Measurements from ENCODE around the gene TRIM31. TPM values are rescaled to one million over a fixed set of nuclear protein-coding genes. Genes with fewer than 3 reads are reported as not detected.

The TRIM31 gene
- total RNA-seq, 2 experiments from 2014 or later = not detected

- ATAC-seq (ENCODE audit: poor library complexity) = peak; percentile 64
- Mint-ChIP-seq H3K4me1 (ENCODE audit: low read depth) (peaks cover 53% of the 10 kb centered on the region), H3K9me3 (no peaks in the 10 kb centered on the region), H3K4me3 (peak overlapping the region; percentile 7), H3K27me3 (peaks cover 70% of the 10 kb centered on the region), H3K27ac (no peak overlapping the region), H3K36me3 (ENCODE audit: low read depth) (no peaks in the 10 kb centered on the region)
- TF ChIP-seq CTCF (IDR thresholded peaks at IDR 0.05) = no peak
- peak in 4 of 14 experiments; percentile 18 to 52 (median 39) for DNase-seq
- intact Hi-C loops (cut with DNase I, micrococcal nuclease) = loop anchor here in 1 of 2 experiments (2.0 kb wide), 1 partner anchor 21 kb away; no protein-coding TSS in a partner anchor
- H3K27me3 ChIP-seq (ENCODE audit: control insufficient read depth in 1 of 2, insufficient read depth in 2 of 2, low read length in 2 of 2) = peaks cover 11 to 25% of the 10 kb centered on the region in 2 experiments
- CTCF ChIA-PET = interaction anchor here (2.9 kb wide), 1 partner anchor 32 kb away, joined by 12 read pairs; no protein-coding TSS in a partner anchor
- POLR2A ChIA-PET = no interaction called here
- H3K27ac ChIP-seq (ENCODE audit: low read depth in 1 of 2, low read length in 2 of 2) = no peak overlapping the region
- peaks cover 42% of the 10 kb centered on the region for H3K4me1 ChIP-seq (ENCODE audit: insufficient read depth, low read length)
- H3K36me3 ChIP-seq (ENCODE audit: insufficient read depth, low read length) = no peaks in the 10 kb centered on the region
- no peak overlapping the region for H3K4me3 ChIP-seq (ENCODE audit: low read length)
- no peaks in the 10 kb centered on the region for H3K9me3 ChIP-seq (ENCODE audit: control insufficient read depth in 1 of 2, insufficient read depth in 1 of 2, low read length in 2 of 2)
Measured at GRCh38 chr6:30097902-30098768, 14.8 kb downstream of the TRIM31 start.

GRCh38 chr6:30096829-30097228 lies 16.1 kb downstream of the TRIM31 start:
- Mint-ChIP-seq H3K4me1 (ENCODE audit: low read depth) (peaks cover 42% of the 10 kb centered on the region), H3K36me3 (ENCODE audit: low read depth) (no peaks in the 10 kb centered on the region), H3K27me3 (peaks cover 80% of the 10 kb centered on the region), H3K9me3 (no peaks in the 10 kb centered on the region), H3K27ac (no peak overlapping the region), H3K4me3 (no peak overlapping the region)
- intact Hi-C loops (cut with DNase I, micrococcal nuclease) = loop anchor here in 1 of 2 experiments (2.0 kb wide), 1 partner anchor 20 kb away; no protein-coding TSS in a partner anchor
- Histone ChIP-seq H3K4me3 (ENCODE audit: low read length) (no peak overlapping the region), H3K27me3 (ENCODE audit: control insufficient read depth in 1 of 2, insufficient read depth in 2 of 2, low read length in 2 of 2) (peaks cover 20 to 29% of the 10 kb centered on the region in 2 experiments), H3K36me3 (ENCODE audit: insufficient read depth, low read length) (no peaks in the 10 kb centered on the region), H3K27ac (ENCODE audit: low read depth in 1 of 2, low read length in 2 of 2) (no peak overlapping the region), H3K4me1 (ENCODE audit: insufficient read depth, low read length) (peaks cover 29% of the 10 kb centered on the region), H3K9me3 (ENCODE audit: control insufficient read depth in 1 of 2, insufficient read depth in 1 of 2, low read length in 2 of 2) (no peaks in the 10 kb centered on the region)
- ChIA-PET POLR2A (no interaction called here), CTCF (interaction anchor here (2.9 kb wide), 1 partner anchor 34 kb away, joined by 12 read pairs; no protein-coding TSS in a partner anchor)
- no peak for ATAC-seq (ENCODE audit: poor library complexity)
- TF ChIP-seq CTCF (IDR thresholded peaks at IDR 0.05) = no peak
- DNase-seq = no peak

GRCh38 chr6:30093951-30094661 lies 18.8 kb downstream of the TRIM31 start:
- TF ChIP-seq CTCF (IDR thresholded peaks at IDR 0.05) = no peak
- Mint-ChIP-seq H3K4me3 (no peak overlapping the region), H3K9me3 (no peaks in the 10 kb centered on the region), H3K36me3 (ENCODE audit: low read depth) (no peaks in the 10 kb centered on the region), H3K27ac (no peak overlapping the region), H3K4me1 (ENCODE audit: low read depth) (peaks cover 18% of the 10 kb centered on the region), H3K27me3 (peaks cover 86% of the 10 kb centered on the region)
- ChIA-PET POLR2A (interaction anchor here (0.6 kb wide), 1 partner anchor 65 kb away, joined by 3 read pairs; no protein-coding TSS in a partner anchor), CTCF (interaction anchor here (0.6 to 1.3 kb wide), 3 partner anchors 9 to 37 kb away, joined by 3 to 6 read pairs (median 5); no protein-coding TSS in a partner anchor)
- Histone ChIP-seq H3K4me3 (ENCODE audit: low read length) (no peak overlapping the region), H3K9me3 (ENCODE audit: control insufficient read depth in 1 of 2, insufficient read depth in 1 of 2, low read length in 2 of 2) (no peaks in the 10 kb centered on the region), H3K36me3 (ENCODE audit: insufficient read depth, low read length) (no peaks in the 10 kb centered on the region), H3K4me1 (ENCODE audit: insufficient read depth, low read length) (peaks cover 10% of the 10 kb centered on the region), H3K27ac (ENCODE audit: low read depth in 1 of 2, low read length in 2 of 2) (no peak overlapping the region), H3K27me3 (ENCODE audit: control insufficient read depth in 1 of 2, insufficient read depth in 2 of 2, low read length in 2 of 2) (peaks cover 20 to 31% of the 10 kb centered on the region in 2 experiments)
- ATAC-seq (ENCODE audit: poor library complexity) (no peak), DNase-seq (no peak)
- intact Hi-C loops (cut with DNase I, micrococcal nuclease) = no loop called here

All from CD4-positive, alpha-beta T cell (primary cell).